ENCODE results near the gene DST. TPM values are rescaled to one million over a fixed set of nuclear protein-coding genes. Genes with fewer than 3 reads are reported as not detected.
"Not testable (repeated sequence)": the region's sequence is repeated elsewhere in the genome, so short reads cannot be mapped to it uniquely, and the experiment has no call there.

DST gene
- polyA plus RNA-seq, 2 donors, result 57.2 to 59.3 TPM

GRCh38 chr6:56668158-56668557 lies 25.5 kb upstream of the DST start:
- Histone ChIP-seq H3K27ac (ENCODE audit: low read depth in 2 of 2, low read length in 1 of 2) (no peak overlapping the region), H3K36me3 (ENCODE audit: control insufficient read depth in 2 of 2, insufficient read depth in 2 of 2, low read length in 1 of 2) (no peaks in the 10 kb centered on the region), H3K27me3 (ENCODE audit: control insufficient read depth in 1 of 2, insufficient read depth in 2 of 2, low read length in 2 of 2) (no peaks in the 10 kb centered on the region), H3K4me3 (ENCODE audit: low read depth in 1 of 2, low read length in 2 of 2) (no peak overlapping the region), H3K4me1 (ENCODE audit: control insufficient read depth in 2 of 2, insufficient read depth in 2 of 2, low read length in 1 of 2) (peaks cover 0 to 2% of the 10 kb centered on the region in 2 donors), H3K9me3 (ENCODE audit: control insufficient read depth in 2 of 2, insufficient read depth in 1 of 2, low read depth in 1 of 2, low read length in 1 of 2) (no peaks in the 10 kb centered on the region)
- 55 to 69% methylated on average over 4 of the region's 4 CpGs for WGBS, 2 donors

DNA sequence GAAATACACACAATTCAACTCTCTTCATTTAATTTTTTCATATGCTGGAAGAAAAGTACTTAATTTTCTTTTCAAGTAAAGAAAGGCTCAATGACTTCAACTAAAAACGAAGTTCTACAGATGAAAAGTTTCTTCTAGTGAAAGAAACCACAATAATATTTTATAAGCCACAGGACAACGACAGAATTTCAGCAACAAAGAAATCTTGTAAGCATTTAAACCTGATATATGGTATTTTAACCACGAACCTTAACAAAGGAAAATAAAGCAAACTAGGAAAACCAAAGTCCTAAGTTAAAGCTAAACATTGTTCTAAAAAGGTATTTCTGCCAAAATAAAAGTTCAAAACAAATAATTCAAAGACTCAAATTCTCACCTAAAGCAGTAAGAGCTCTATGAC lies 24.6 kb upstream of the DST start:
- Histone ChIP-seq H3K9me3 (ENCODE audit: control insufficient read depth in 2 of 2, insufficient read depth in 1 of 2, low read depth in 1 of 2, low read length in 1 of 2) (no peaks in the 10 kb centered on the region), H3K4me1 (ENCODE audit: control insufficient read depth in 2 of 2, insufficient read depth in 2 of 2, low read length in 1 of 2) (peaks cover 0 to 2% of the 10 kb centered on the region in 2 donors), H3K27me3 (ENCODE audit: control insufficient read depth in 1 of 2, insufficient read depth in 2 of 2, low read length in 2 of 2) (no peaks in the 10 kb centered on the region), H3K27ac (ENCODE audit: low read depth in 2 of 2, low read length in 1 of 2) (no peak overlapping the region), H3K4me3 (ENCODE audit: low read depth in 1 of 2, low read length in 2 of 2) (no peak overlapping the region), H3K36me3 (ENCODE audit: control insufficient read depth in 2 of 2, insufficient read depth in 2 of 2, low read length in 1 of 2) (no peaks in the 10 kb centered on the region)
- WGBS, 2 donors, result 32 to 36% methylated on average over 3 of the region's 3 CpGs

DNA sequence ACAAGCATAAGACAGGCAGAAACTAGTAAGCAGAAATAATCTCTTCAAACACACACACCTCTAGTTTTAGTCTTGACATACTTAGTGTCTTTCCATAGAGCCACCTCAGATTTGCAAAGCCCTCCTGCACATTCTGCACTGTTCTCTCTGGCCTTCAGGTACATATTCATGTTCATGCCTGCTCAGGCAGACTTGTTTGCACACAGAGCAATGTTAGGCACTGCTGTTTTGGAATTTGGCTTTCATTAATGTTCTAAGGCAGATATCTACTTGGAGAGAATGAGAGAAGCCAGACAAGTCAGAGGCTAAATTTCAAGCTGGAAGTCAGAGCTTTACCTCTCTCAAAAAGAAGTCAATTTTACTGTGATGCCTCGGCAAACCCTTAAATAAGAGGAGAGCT lies 21.3 kb upstream of the DST start:
- no peaks in the 10 kb centered on the region for H3K36me3 ChIP-seq (ENCODE audit: control insufficient read depth in 2 of 2, insufficient read depth in 2 of 2, low read length in 1 of 2)
- peak overlapping the region in 1 of 2 donors; percentile 40 for H3K27ac ChIP-seq (ENCODE audit: low read depth in 2 of 2, low read length in 1 of 2)
- no peaks in the 10 kb centered on the region for H3K9me3 ChIP-seq (ENCODE audit: control insufficient read depth in 2 of 2, insufficient read depth in 1 of 2, low read depth in 1 of 2, low read length in 1 of 2)
- H3K4me1 ChIP-seq (ENCODE audit: control insufficient read depth in 2 of 2, insufficient read depth in 2 of 2, low read length in 1 of 2), result peaks cover 0 to 2% of the 10 kb centered on the region in 2 donors
- no peaks in the 10 kb centered on the region for H3K27me3 ChIP-seq (ENCODE audit: control insufficient read depth in 1 of 2, insufficient read depth in 2 of 2, low read length in 2 of 2)
- WGBS, 2 donors, result 34 to 52% methylated on average over 1 of the region's 1 CpG
- no peak overlapping the region for H3K4me3 ChIP-seq (ENCODE audit: low read depth in 1 of 2, low read length in 2 of 2)

DNA sequence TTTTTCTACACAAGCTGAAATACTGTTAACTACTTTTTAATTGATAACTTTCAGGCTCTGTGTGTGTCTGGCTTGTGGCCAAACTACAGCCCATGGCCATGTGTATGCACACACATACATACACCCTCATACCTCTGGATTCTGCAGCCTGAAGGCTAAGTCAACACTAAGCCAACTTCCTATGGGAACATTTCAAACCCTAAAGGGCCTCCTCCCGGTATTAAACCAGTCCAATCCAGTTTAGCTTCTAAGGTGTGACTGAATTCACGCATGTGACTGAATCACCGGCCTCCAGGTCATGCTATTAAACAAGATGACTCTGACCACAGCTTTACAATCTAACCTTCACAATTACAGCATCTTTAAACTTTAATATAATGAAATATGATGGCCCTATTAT lies 20.7 kb upstream of the DST start:
- Histone ChIP-seq H3K27ac (ENCODE audit: low read depth in 2 of 2, low read length in 1 of 2) (no peak overlapping the region), H3K27me3 (ENCODE audit: control insufficient read depth in 1 of 2, insufficient read depth in 2 of 2, low read length in 2 of 2) (no peaks in the 10 kb centered on the region), H3K9me3 (ENCODE audit: control insufficient read depth in 2 of 2, insufficient read depth in 1 of 2, low read depth in 1 of 2, low read length in 1 of 2) (no peaks in the 10 kb centered on the region), H3K4me3 (ENCODE audit: low read depth in 1 of 2, low read length in 2 of 2) (no peak overlapping the region), H3K4me1 (ENCODE audit: control insufficient read depth in 2 of 2, insufficient read depth in 2 of 2, low read length in 1 of 2) (peaks cover 2% of the 10 kb centered on the region in 2 donors), H3K36me3 (ENCODE audit: control insufficient read depth in 2 of 2, insufficient read depth in 2 of 2, low read length in 1 of 2) (no peaks in the 10 kb centered on the region)
- 41 to 66% methylated on average over 3 of the region's 3 CpGs for WGBS, 2 donors

GRCh38 chr6:56661338-56661737 lies 18.6 kb upstream of the DST start:
- H3K4me1 ChIP-seq (ENCODE audit: control insufficient read depth in 2 of 2, insufficient read depth in 2 of 2, low read length in 1 of 2); H3K36me3 ChIP-seq (ENCODE audit: control insufficient read depth in 2 of 2, insufficient read depth in 2 of 2, low read length in 1 of 2); H3K27me3 ChIP-seq (ENCODE audit: control insufficient read depth in 1 of 2, insufficient read depth in 2 of 2, low read length in 2 of 2); H3K9me3 ChIP-seq (ENCODE audit: control insufficient read depth in 2 of 2, insufficient read depth in 1 of 2, low read depth in 1 of 2, low read length in 1 of 2); H3K4me3 ChIP-seq (ENCODE audit: low read depth in 1 of 2, low read length in 2 of 2): not testable (repeated sequence)
- WGBS, 2 donors, result 67 to 79% methylated on average over 3 of the region's 3 CpGs
- peak overlapping the region in 1 of 2 donors; percentile 13 for H3K27ac ChIP-seq (ENCODE audit: low read depth in 2 of 2, low read length in 1 of 2)

- Histone ChIP-seq H3K27ac (ENCODE audit: low read depth in 2 of 2, low read length in 1 of 2) (peak overlapping the region in 1 of 2 donors; percentile 70), H3K4me3 (ENCODE audit: low read depth in 1 of 2, low read length in 2 of 2) (no peak overlapping the region), H3K27me3 (ENCODE audit: control insufficient read depth in 1 of 2, insufficient read depth in 2 of 2, low read length in 2 of 2) (no peaks in the 10 kb centered on the region), H3K9me3 (ENCODE audit: control insufficient read depth in 2 of 2, insufficient read depth in 1 of 2, low read depth in 1 of 2, low read length in 1 of 2) (no peaks in the 10 kb centered on the region), H3K36me3 (ENCODE audit: control insufficient read depth in 2 of 2, insufficient read depth in 2 of 2, low read length in 1 of 2) (no peaks in the 10 kb centered on the region), H3K4me1 (ENCODE audit: control insufficient read depth in 2 of 2, insufficient read depth in 2 of 2, low read length in 1 of 2) (peaks cover 2% of the 10 kb centered on the region in 2 donors)
- 58 to 64% methylated on average over 3 of the region's 3 CpGs for WGBS, 2 donors
Observed at GRCh38 chr6:56660381-56660730, 17.7 kb upstream of the DST start.

DNA sequence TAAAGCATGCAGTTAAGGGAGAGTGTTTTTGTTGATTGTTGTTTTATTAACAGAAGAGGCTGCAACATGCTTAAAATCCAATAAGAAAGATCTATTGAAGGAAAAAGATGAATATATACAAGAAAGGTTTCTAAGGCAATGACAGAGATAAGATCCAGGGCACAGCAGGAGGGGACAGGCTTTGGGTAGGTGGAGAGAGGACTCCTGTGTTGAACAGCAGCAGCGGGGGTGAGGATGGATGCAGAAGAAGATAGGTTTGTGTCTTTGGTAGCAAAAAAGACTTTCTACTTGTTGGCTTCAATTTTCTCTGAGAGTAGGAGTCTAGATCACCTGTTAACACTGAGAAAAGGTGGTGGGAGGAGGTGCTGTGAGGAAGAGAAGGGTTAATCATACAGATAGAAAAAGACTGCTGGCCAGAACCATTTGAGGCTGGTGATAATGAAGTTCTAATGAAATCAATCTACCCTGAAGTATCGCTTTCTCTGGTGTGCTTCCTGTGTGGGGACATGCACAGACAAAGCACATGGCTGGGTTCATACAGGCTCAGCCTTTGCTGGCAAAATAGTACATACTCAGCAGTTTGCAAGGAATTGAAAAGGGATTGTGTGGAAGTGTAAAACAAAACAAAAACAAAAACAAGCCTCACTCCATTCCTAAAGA lies 17.2 kb upstream of the DST start:
- H3K27ac ChIP-seq (ENCODE audit: low read depth in 2 of 2, low read length in 1 of 2), result peak overlapping the region; percentile 67 to 70
- peaks cover 2% of the 10 kb centered on the region in 2 donors for H3K4me1 ChIP-seq (ENCODE audit: control insufficient read depth in 2 of 2, insufficient read depth in 2 of 2, low read length in 1 of 2)
- 43 to 54% methylated on average over 2 of the region's 2 CpGs for WGBS, 2 donors

GRCh38 chr6:56658326-56658725 lies 15.6 kb upstream of the DST start:
- WGBS, 2 donors, result 87 to 89% methylated on average over 5 of the region's 5 CpGs
- Histone ChIP-seq H3K4me3 (ENCODE audit: low read depth in 1 of 2, low read length in 2 of 2) (no peak overlapping the region), H3K9me3 (ENCODE audit: control insufficient read depth in 2 of 2, insufficient read depth in 1 of 2, low read depth in 1 of 2, low read length in 1 of 2) (no peaks in the 10 kb centered on the region), H3K4me1 (ENCODE audit: control insufficient read depth in 2 of 2, insufficient read depth in 2 of 2, low read length in 1 of 2) (peaks cover 2% of the 10 kb centered on the region in 2 donors), H3K27me3 (ENCODE audit: control insufficient read depth in 1 of 2, insufficient read depth in 2 of 2, low read length in 2 of 2) (no peaks in the 10 kb centered on the region), H3K36me3 (ENCODE audit: control insufficient read depth in 2 of 2, insufficient read depth in 2 of 2, low read length in 1 of 2) (no peaks in the 10 kb centered on the region), H3K27ac (ENCODE audit: low read depth in 2 of 2, low read length in 1 of 2) (no peak overlapping the region)

More for the DNA sequence above, 17.2 kb upstream of the DST start:
- Histone ChIP-seq H3K27me3 (ENCODE audit: control insufficient read depth in 1 of 2, insufficient read depth in 2 of 2, low read length in 2 of 2) (no peaks in the 10 kb centered on the region), H3K9me3 (ENCODE audit: control insufficient read depth in 2 of 2, insufficient read depth in 1 of 2, low read depth in 1 of 2, low read length in 1 of 2) (no peaks in the 10 kb centered on the region), H3K36me3 (ENCODE audit: control insufficient read depth in 2 of 2, insufficient read depth in 2 of 2, low read length in 1 of 2) (no peaks in the 10 kb centered on the region), H3K4me3 (ENCODE audit: low read depth in 1 of 2, low read length in 2 of 2) (no peak overlapping the region)

DNA sequence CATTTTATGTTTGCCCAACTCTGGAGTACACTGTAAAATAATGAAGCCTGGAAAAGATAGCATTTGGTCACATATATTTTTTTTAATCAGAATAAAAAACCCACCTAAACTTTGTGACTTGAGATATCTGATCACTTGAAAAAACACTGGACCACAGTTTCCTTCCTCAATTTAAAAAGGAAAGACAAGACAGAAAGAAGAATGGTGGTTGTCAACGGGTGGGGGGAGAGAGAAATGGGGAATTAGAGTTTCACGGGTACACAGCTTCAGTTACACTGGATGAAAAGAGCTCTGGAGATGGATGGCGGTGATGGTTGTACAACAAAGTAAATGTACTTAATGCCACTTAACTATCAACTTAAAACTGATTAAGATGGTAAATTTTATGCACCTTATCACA lies 14.7 kb upstream of the DST start:
- H3K9me3 ChIP-seq (ENCODE audit: control insufficient read depth in 2 of 2, insufficient read depth in 1 of 2, low read depth in 1 of 2, low read length in 1 of 2), result no peaks in the 10 kb centered on the region
- no peaks in the 10 kb centered on the region for H3K36me3 ChIP-seq (ENCODE audit: control insufficient read depth in 2 of 2, insufficient read depth in 2 of 2, low read length in 1 of 2)
- no peak overlapping the region for H3K27ac ChIP-seq (ENCODE audit: low read depth in 2 of 2, low read length in 1 of 2)
- H3K4me1 ChIP-seq (ENCODE audit: control insufficient read depth in 2 of 2, insufficient read depth in 2 of 2, low read length in 1 of 2), result peaks cover 2% of the 10 kb centered on the region in 2 donors
- 69 to 77% methylated on average over 3 of the region's 3 CpGs for WGBS, 2 donors
- H3K4me3 ChIP-seq (ENCODE audit: low read depth in 1 of 2, low read length in 2 of 2), result no peak overlapping the region
- no peaks in the 10 kb centered on the region for H3K27me3 ChIP-seq (ENCODE audit: control insufficient read depth in 1 of 2, insufficient read depth in 2 of 2, low read length in 2 of 2)

GRCh38 chr6:56656466-56656865 lies 13.8 kb upstream of the DST start:
- Histone ChIP-seq H3K4me1 (ENCODE audit: control insufficient read depth in 2 of 2, insufficient read depth in 2 of 2, low read length in 1 of 2) (peaks cover 2% of the 10 kb centered on the region in 2 donors), H3K9me3 (ENCODE audit: control insufficient read depth in 2 of 2, insufficient read depth in 1 of 2, low read depth in 1 of 2, low read length in 1 of 2) (no peaks in the 10 kb centered on the region), H3K27ac (ENCODE audit: low read depth in 2 of 2, low read length in 1 of 2) (no peak overlapping the region), H3K4me3 (ENCODE audit: low read depth in 1 of 2, low read length in 2 of 2) (no peak overlapping the region), H3K27me3 (ENCODE audit: control insufficient read depth in 1 of 2, insufficient read depth in 2 of 2, low read length in 2 of 2) (no peaks in the 10 kb centered on the region), H3K36me3 (ENCODE audit: control insufficient read depth in 2 of 2, insufficient read depth in 2 of 2, low read length in 1 of 2) (no peaks in the 10 kb centered on the region)

Data from esophagus (tissue), 2 donors.